SK-N-SH (cell line): ENCODE measurements around the gene LHFPL6. TPM values are rescaled to one million over a fixed set of nuclear protein-coding genes. Genes with fewer than 3 reads are reported as not detected.

Source experiments
- CTCF ChIA-PET: fragments of 300-600, 350-600 bp; formaldehyde crosslinking; extraction: SDS; loops from one replicate; lab custom pipeline; 2021; lab: Yijun Ruan, JAX
- POLR2A ChIA-PET: fragments of 350-600 bp; sonication (Branson Sonifier 250); formaldehyde crosslinking; extraction: SDS; loops from one replicate; lab custom pipeline; 2020; ENCODE audit warnings: antibody characterized with exemption, inconsistent platforms; lab: Yijun Ruan, JAX
- DNase-seq: peaks from one replicate; pipeline ENCODE4 v3.0.0; 2012
- H2AFZ ChIP-seq: fragments of 200-600 bp; sonication (generic); 2 replicates; pipeline ENCODE4 v1.8.1; 2016; ENCODE audit warnings: antibody characterized with exemption, mild to moderate bottlenecking, low read depth
- H3F3A ChIP-seq: fragments of 200-600 bp; sonication (generic); replicated peaks from 2 replicates; pipeline ENCODE3; 2016; ENCODE audit warnings: antibody characterized with exemption, mild to moderate bottlenecking; ENCODE audit not compliant: insufficient read depth
- H3K27ac ChIP-seq, 2 experiments: fragments of 200-500 bp in 1 of 2; fragments of 200-600 bp in 1 of 2; sonication (Bioruptor generic) in 1 of 2; sonication (generic), shearing (Covaris generic) in 1 of 2; 2 replicates each; pipeline versions ENCODE4 v1.5.1 to v1.6.1; 2014 to 2016; ENCODE audit warnings: low read depth in 2 of 2, inconsistent platforms in 1 of 2, low read length in 1 of 2, mild to moderate bottlenecking in 1 of 2, mixed read lengths in 1 of 2
- H3K27me3 ChIP-seq: fragments of 200-600 bp; sonication (generic), shearing (Covaris generic); 2 replicates; pipeline ENCODE4 v1.6.1; 2016; ENCODE audit warnings: mixed run types; ENCODE audit not compliant: insufficient read depth
- H3K36me3 ChIP-seq, 2 experiments: fragments of 200-500 bp in 1 of 2; fragments of 200-600 bp in 1 of 2; sonication (Bioruptor generic) in 1 of 2; sonication (generic) in 1 of 2; replicated peaks in 1 of 2; 2 replicates each; pipeline versions ENCODE3 to v1.5.1; 2014 to 2016; ENCODE audit warnings: low read length in 1 of 2, mild to moderate bottlenecking in 1 of 2; ENCODE audit not compliant: insufficient read depth in 2 of 2, control insufficient read depth in 1 of 2
- H3K4me1 ChIP-seq, 2 experiments: fragments of 200-500 bp in 1 of 2; fragments of 200-600 bp in 1 of 2; sonication (Bioruptor generic) in 1 of 2; sonication (generic), shearing (Covaris generic) in 1 of 2; 2 replicates each; pipeline versions ENCODE4 v1.5.1 to v1.6.1; 2014 to 2016; ENCODE audit warnings: low read depth in 1 of 2, low read length in 1 of 2, mixed run types in 1 of 2; ENCODE audit not compliant: insufficient read depth in 2 of 2, control insufficient read depth in 1 of 2
- H3K4me2 ChIP-seq: fragments of 200-600 bp; sonication (generic), shearing (Covaris generic); 2 replicates; pipeline ENCODE4 v1.6.1; 2017; ENCODE audit warnings: mixed run types
- H3K4me3 ChIP-seq, 2 experiments: fragments of 200-500 bp in 1 of 2; fragments of 200-600 bp in 1 of 2; sonication (Bioruptor generic) in 1 of 2; sonication (generic), shearing (Covaris generic) in 1 of 2; 2 replicates each; pipeline versions ENCODE4 v1.5.1 to v1.8.1; 2014 to 2016; ENCODE audit warnings: low read depth in 2 of 2, inconsistent platforms in 1 of 2, low read length in 1 of 2, mild to moderate bottlenecking in 1 of 2, mixed read lengths in 1 of 2, moderate library complexity in 1 of 2
- H3K79me2 ChIP-seq: fragments of 200-600 bp; sonication (generic); 2 replicates; pipeline ENCODE4 v1.8.1; 2017; ENCODE audit warnings: mild to moderate bottlenecking; ENCODE audit not compliant: insufficient read depth
- H3K9ac ChIP-seq: fragments of 200-600 bp; sonication (generic); 2 replicates; pipeline ENCODE4 v1.6.1; 2017; ENCODE audit warnings: mixed run types
- H3K9me2 ChIP-seq: fragments of 200-600 bp; sonication (generic); 2 replicates; pipeline ENCODE4 v1.6.1; 2017; ENCODE audit warnings: mixed run types
- H3K9me3 ChIP-seq: fragments of 200-600 bp; sonication (generic); 2 replicates; pipeline ENCODE4 v1.6.1; 2017; ENCODE audit warnings: mixed run types, mild to moderate bottlenecking, moderate library complexity
- H4K20me1 ChIP-seq: fragments of 200-600 bp; sonication (generic); 2 replicates; pipeline ENCODE4 v1.6.1; 2017; ENCODE audit warnings: mild to moderate bottlenecking, mixed run types; ENCODE audit not compliant: insufficient read depth
- CHD2 ChIP-seq: fragments of 150-350 bp; IDR thresholded peaks from 2 replicates; pipeline ENCODE4 v1.6.1; 2018; ENCODE audit warnings: low read length; ENCODE audit not compliant: partially characterized antibody
- CTCF ChIP-seq: fragments of 200-600 bp; sonication (generic); IDR thresholded peaks from 2 replicates; pipeline ENCODE4 v1.6.1; 2017; ENCODE audit warnings: antibody characterized with exemption, mild to moderate bottlenecking, moderate library complexity
- ELF1 ChIP-seq: IDR thresholded peaks from 2 replicates; pipeline ENCODE4 v1.4.0; 2012
- EZH2phosphoT487 ChIP-seq: fragments of 200-600 bp; sonication (generic); IDR thresholded peaks from 2 replicates; pipeline ENCODE4 v1.6.1; 2017; ENCODE audit warnings: low read depth, mixed run types, mild to moderate bottlenecking, antibody characterized with exemption, moderate library complexity, borderline replicate concordance
- FOSL2 ChIP-seq: IDR thresholded peaks from 2 replicates; pipeline ENCODE4 v1.4.0; 2012; ENCODE audit warnings: low read depth, mild to moderate bottlenecking, moderate library complexity, borderline replicate concordance
- FOXM1 ChIP-seq: IDR thresholded peaks from 2 replicates; pipeline ENCODE4 v1.4.0; 2012; ENCODE audit warnings: low read depth, mild to moderate bottlenecking
- GATA2 ChIP-seq: sonication (generic); formaldehyde crosslinking; IDR thresholded peaks from 2 replicates; pipeline ENCODE4 v1.5.0; 2020; ENCODE audit warnings: mild to moderate bottlenecking, missing genetic modification reagents
- MXI1 ChIP-seq: IDR thresholded peaks from 2 replicates; pipeline ENCODE4 v1.6.1; 2012; ENCODE audit warnings: mild to moderate bottlenecking, low read depth, low read length, improper control_type of control experiment
- NFIC ChIP-seq: IDR thresholded peaks from 2 replicates; pipeline ENCODE4 v1.4.0; 2012; ENCODE audit warnings: borderline replicate concordance
- POLR2AphosphoS5 ChIP-seq: IDR thresholded peaks from 2 replicates; pipeline ENCODE4 v1.6.1; 2012; ENCODE audit warnings: low read depth, low read length
- RAD21 ChIP-seq: IDR thresholded peaks from 2 replicates; pipeline ENCODE4 v1.6.1; 2012; ENCODE audit warnings: mild to moderate bottlenecking, low read length
- REST ChIP-seq: IDR thresholded peaks from 2 replicates; pipeline ENCODE4 v1.6.1; 2012; ENCODE audit warnings: mild to moderate bottlenecking, low read depth, low read length, moderate library complexity
- RXRA ChIP-seq: IDR thresholded peaks from 2 replicates; pipeline ENCODE4 v1.4.0; 2012; ENCODE audit warnings: low read depth, mild to moderate bottlenecking, borderline replicate concordance
- TAF1 ChIP-seq: IDR thresholded peaks from 2 replicates; pipeline ENCODE4 v1.6.1; 2012; ENCODE audit warnings: low read depth, mild to moderate bottlenecking, low read length, moderate library complexity, borderline replicate concordance
- TCF12 ChIP-seq: IDR thresholded peaks from 2 replicates; pipeline ENCODE4 v1.4.0; 2012
- USF2 ChIP-seq: fragments of 150-350 bp; IDR thresholded peaks from 2 replicates; pipeline ENCODE4 v1.6.1; 2017; ENCODE audit warnings: antibody characterized with exemption, low read length, low read depth, borderline replicate concordance
- YY1 ChIP-seq: IDR thresholded peaks from 2 replicates; pipeline ENCODE4 v1.4.0; 2012; ENCODE audit warnings: low read depth, mild to moderate bottlenecking
- WGBS: methylation state at CpG from one replicate; pipeline ENCODE4 v1.1.6; 2017; ENCODE audit warnings: low lambda C conversion rate; 5-methylcytosine and 5-hydroxymethylcytosine counted together
- polyA plus RNA-seq, 3 experiments: library from polyadenylated mRNA; depleted of rRNA; stranded (reverse); fragments of >200 nt; gene quantifications; 2 replicates each; pipeline ENCODE4 v1.2.3, GENCODE V29; 2012

LHFPL6 gene
- polyA plus RNA-seq, 1 of the 3 experiments (the other 2 are of a cell fraction) = 22.2 TPM

- H3K4me1 ChIP-seq = peaks cover 0 to 20% of the 10 kb centered on the region in 2 experiments; a peak in 2 of 4 replicates
- no peak overlapping the region for H3K27ac ChIP-seq
- no peak overlapping the region for H3K4me3 ChIP-seq
- no peaks in the 10 kb centered on the region for H3K9me2 ChIP-seq
- WGBS = 93% methylated on average over 3 of the region's 3 CpGs
- H3F3A ChIP-seq = peaks cover 5% of the 10 kb centered on the region
- TF ChIP-seq EZH2phosphoT487 (no peak), ELF1 (no peak), FOSL2 (no peak), FOXM1 (no peak), RAD21 (no peak), REST (no peak), POLR2AphosphoS5 (no peak), MXI1 (no peak), CHD2 (no peak), NFIC (no peak)
- no peak overlapping the region for H2AFZ ChIP-seq
- H3K79me2 ChIP-seq = no peaks in the 10 kb centered on the region
- no peaks in the 10 kb centered on the region for H3K36me3 ChIP-seq
- ChIA-PET CTCF (no interaction called here), POLR2A (no interaction called here)
- H3K4me2 ChIP-seq = no peak overlapping the region
- no peak for DNase-seq
- H3K9me3 ChIP-seq = no peaks in the 10 kb centered on the region
- H3K9ac ChIP-seq = no peak overlapping the region
- H3K27me3 ChIP-seq = no peaks in the 10 kb centered on the region
- H4K20me1 ChIP-seq = no peaks in the 10 kb centered on the region
Measured at GRCh38 chr13:39559847-39560246, 43.1 kb downstream of the LHFPL6 start.

- H4K20me1 ChIP-seq = no peaks in the 10 kb centered on the region
- no peak overlapping the region for H2AFZ ChIP-seq
- no peak overlapping the region for H3K9ac ChIP-seq
- no peaks in the 10 kb centered on the region for H3K79me2 ChIP-seq
- H3K4me3 ChIP-seq = no peak overlapping the region
- H3F3A ChIP-seq = no peaks in the 10 kb centered on the region
- DNase-seq = no peak
- ChIA-PET CTCF (no interaction called here), POLR2A (no interaction called here)
- H3K27ac ChIP-seq = no peak overlapping the region
- no peak overlapping the region for H3K4me2 ChIP-seq
- WGBS = 86% methylated on average over 12 of the region's 12 CpGs
- H3K4me1 ChIP-seq = no peaks in the 10 kb centered on the region
- no peaks in the 10 kb centered on the region for H3K27me3 ChIP-seq
- no peaks in the 10 kb centered on the region for H3K9me3 ChIP-seq
- H3K9me2 ChIP-seq = no peaks in the 10 kb centered on the region
- H3K36me3 ChIP-seq = no peaks in the 10 kb centered on the region
- TF ChIP-seq CTCF (no peak), TAF1 (no peak), RAD21 (no peak), GATA2 (no peak), TCF12 (no peak), REST (no peak), USF2 (no peak), EZH2phosphoT487 (no peak), POLR2AphosphoS5 (no peak), RXRA (no peak), YY1 (no peak)
Measured at GRCh38 chr13:39557285-39557955, 45.6 kb downstream of the LHFPL6 start.
